Activated CD4-positive, alpha-beta T cell treated with anti-CD3 and anti-CD28 coated beads for 1 hour (primary cell): Measurements from ENCODE around the gene MUCL3.
"Not testable (repeated sequence)": the region's sequence is repeated elsewhere in the genome, so short reads cannot be mapped to it uniquely, and the experiment has no call there.

Source experiments
- DNase-seq: peaks from one replicate; pipeline ENCODE4 v3.0.0-alpha.2; 2020

MUCL3 gene

GRCh38 chr6:30947231-30947630, 6.5 kb downstream of the MUCL3 start:
- DNase-seq, result no peak

DNA sequence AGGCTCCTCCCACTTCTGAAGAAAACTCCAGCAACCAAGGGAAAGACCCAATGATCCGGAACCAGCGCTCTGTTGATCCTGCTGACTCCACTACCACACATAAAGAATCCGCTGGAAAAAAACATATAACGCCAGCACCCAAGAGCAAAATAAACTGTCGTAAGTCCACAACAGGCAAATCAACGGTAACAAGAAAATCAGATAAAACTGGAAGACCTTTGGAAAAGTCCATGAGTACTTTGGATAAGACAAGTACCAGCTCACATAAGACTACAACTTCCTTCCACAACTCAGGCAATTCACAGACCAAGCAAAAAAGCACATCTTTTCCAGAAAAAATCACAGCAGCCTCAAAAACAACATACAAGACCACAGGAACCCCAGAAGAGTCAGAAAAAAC, 8.0 kb downstream of the MUCL3 start:
- no peak for DNase-seq

DNA sequence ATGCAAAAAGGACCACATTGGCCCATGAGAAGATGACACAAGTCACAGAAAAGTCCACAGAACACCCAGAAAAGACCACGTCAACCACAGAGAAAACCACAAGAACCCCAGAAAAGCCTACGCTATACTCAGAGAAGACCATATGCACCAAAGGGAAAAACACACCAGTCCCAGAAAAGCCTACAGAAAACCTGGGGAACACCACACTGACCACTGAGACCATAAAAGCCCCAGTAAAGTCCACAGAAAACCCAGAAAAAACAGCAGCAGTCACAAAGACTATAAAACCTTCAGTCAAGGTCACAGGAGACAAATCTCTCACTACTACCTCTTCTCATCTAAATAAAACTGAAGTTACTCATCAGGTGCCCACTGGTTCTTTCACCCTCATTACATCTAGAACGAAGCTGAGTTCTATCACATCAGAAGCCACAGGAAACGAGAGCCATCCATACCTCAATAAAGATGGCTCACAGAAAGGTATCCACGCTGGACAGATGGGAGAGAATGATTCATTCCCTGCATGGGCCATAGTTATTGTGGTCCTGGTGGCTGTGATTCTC, 11.2 kb downstream of the MUCL3 start:
- DNase-seq, result no peak

DNA sequence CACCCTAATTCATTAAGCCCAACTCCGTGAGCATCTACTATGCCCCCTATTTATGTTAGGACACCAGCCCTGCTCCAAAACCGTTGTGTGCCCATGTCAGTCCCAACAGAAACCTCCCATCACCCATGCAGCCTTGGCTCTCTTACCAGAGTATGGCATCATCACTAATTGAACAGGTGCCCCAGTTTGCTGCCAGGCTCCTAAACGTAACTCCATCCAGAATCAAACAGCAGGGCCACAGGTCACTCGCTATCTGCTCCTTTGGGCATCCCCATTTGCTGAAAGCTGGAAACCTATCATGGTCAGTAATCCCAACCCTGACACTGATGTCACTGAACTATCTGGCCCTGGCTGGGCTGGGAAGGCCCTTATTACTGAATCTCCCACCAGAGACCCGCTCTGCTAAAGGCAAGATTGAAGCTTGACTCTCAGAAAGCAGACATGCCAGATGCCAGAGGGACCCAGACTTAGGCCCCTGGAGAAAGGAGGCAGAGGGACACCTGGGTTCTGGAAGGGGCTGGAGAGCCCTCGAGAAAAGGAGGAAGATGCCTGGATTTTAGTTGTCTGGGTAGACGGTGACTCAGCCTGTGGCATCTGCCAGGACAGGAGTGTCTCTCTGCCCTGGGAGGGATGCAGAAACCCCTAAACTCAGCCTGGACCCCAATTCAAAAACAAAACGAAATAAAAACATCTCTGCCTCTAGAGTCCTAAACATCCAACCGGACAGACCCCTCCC, 14.0 kb downstream of the MUCL3 start:
- DNase-seq, result no peak

DNA sequence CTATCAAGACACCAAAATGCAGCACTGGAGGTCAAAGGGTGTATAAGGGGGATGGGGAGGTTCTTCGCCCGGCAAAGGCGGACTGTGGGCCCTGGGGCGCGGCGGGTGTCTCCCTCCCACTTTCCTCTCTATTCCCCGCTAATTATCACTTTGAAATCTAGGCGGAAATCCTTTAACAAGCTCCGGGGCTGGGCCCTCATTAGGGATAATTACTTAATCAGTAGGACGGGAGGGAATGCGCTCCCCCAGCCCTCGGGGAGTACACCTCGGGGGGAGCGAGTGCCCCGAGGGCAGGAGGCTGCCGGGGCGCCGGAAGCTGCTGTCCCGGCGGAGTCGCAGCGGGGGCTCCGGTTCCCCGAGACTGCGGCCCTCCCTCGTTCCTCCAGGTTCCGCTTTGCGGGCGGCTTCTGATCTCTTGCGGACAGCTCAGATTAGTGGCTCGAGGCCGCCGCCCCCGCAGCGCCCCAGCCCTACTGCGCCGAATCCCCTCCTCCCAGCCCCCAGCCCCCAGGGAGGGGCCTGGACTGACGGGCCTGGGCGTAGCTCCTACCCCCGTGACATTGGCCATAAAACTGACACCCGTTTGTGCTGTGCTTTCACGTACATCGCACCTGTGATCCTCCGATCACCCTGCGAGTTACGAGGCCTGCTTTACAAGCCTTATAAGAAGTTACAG, 14.7 kb downstream of the MUCL3 start:
- DNase-seq, result peak; percentile 65

- no peak for DNase-seq
Observed at GRCh38 chr6:30957716-30958115, 16.9 kb downstream of the MUCL3 start.

- no peak for DNase-seq
Observed at GRCh38 chr6:30960907-30961673, 20.3 kb downstream of the MUCL3 start.

DNA sequence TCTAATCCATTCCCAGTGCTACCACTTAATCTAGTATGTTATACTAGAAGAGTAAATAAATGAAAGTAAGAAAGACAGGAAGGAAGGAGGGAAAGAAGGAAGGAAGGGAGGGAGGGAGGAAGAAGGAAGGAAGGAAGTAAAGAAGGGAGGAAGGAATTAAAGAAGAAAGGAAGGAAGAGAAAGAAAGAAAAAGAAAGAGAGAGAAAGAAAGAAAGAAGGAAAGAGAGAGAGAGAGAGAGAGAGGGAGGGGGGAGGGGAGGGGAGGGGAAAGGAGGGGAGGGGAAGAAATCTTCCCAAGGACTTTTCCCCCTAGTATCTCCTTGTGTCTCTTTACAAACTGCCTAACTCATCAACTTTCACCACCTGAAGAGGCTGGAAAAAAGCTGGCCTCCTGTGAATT, 21.9 kb downstream of the MUCL3 start:
- no peak for DNase-seq

DNA sequence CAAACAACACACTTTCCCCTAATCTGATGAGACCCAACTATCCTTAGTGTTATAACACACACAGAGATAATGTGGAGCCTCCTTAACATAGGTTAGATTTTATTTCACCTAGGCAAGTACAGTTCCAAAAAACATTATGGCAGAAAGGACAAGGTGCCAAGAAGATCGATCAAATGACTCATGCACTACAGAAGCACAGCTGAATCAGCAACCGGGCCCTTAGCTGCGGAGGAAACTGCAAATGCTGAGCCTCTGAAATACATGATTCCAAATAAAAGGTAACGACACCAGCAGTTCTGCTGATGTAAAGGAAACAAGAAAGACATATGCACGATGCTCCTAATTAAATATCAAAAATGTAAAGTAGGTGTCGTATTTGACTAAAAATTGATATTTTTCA, 22.9 kb downstream of the MUCL3 start:
- no peak for DNase-seq

- no peak for DNase-seq
Observed at GRCh38 chr6:30964075-30964474, 23.3 kb downstream of the MUCL3 start.

DNA sequence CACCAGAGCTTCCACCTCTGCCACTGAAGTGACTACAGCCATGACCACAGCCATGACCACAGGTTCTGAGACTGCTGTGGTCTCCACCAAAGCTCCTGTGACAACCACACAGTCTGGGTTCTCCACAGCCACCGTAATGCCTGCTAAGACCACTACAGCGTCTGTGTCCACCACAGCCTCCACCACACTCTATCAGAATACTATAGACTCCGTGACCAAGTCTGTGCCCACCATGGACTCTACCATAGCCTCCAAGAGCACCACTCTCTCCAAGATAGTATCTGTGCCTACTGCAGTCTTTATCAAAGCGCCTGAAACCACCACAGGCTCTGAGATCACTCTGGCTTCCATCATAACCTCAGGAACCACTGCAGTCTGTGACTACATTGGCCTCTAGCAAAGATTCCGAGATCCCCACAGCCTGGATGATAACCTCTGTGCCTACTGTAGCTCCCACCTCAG, 24.4 kb downstream of the MUCL3 start:
- no peak for DNase-seq

DNA sequence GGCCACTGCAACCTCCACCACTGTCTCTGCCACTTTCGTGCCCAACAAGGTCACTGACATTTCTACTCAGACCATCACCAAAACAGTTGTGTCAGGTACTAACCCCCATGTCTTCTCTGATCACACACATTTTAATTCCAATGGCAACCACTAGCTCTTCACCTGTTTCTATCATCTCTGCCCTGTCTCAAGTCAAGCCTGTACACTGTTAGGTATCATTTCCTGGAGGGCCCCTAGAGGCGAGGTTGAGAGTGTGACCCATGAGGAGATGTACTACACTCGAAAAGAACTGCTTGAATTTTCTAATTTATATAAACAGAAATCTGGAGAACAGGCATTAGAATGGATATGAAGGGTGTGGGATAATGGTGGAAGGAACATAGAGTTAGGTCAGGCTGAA, 25.4 kb downstream of the MUCL3 start:
- no peak for DNase-seq

- not testable (repeated sequence) for DNase-seq
Observed at GRCh38 chr6:30969171-30969570, 28.4 kb downstream of the MUCL3 start.

DNA sequence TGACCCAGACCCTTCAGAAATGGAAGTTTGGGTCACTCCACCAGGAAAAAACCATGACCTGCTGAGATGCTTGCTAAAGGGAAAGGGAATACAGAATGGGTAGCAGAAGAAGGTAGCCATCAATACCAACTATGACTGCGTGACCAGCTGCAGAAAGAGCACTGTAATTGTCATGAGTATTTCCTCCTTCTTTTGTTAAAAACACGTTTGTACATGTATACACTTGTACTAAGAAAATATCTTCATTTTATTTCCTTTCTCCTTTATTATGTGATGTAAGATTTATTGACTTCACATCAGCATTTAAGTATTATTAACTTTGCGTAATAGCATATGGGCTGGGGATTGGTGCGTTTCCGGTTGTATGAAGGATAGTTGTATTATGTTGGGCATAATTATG, 30.2 kb downstream of the MUCL3 start:
- DNase-seq, result no peak

- DNase-seq, result no peak
Observed at GRCh38 chr6:30972816-30973215, 32.0 kb downstream of the MUCL3 start.

GRCh38 chr6:30974490-30975252, 33.9 kb downstream of the MUCL3 start:
- no peak for DNase-seq

DNA sequence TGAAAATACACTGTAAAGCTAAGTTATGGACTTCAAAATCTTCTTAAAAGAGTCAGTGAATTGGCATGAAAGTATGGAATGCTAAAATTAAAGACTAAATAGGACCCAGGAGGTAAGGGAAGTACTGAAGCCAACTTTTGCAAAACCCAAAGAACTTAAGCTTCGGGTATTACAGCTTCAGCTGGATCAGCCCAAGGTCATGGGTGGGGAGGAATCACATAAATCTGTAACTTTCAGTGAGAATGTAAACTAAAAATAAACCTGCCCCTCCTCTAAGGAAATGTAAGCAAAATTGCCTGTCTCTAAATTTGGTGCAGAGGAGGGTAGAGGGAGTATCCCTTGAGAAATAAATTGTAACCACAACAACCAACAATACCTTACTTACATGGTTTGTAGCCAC, 38.4 kb downstream of the MUCL3 start:
- no peak for DNase-seq

DNA sequence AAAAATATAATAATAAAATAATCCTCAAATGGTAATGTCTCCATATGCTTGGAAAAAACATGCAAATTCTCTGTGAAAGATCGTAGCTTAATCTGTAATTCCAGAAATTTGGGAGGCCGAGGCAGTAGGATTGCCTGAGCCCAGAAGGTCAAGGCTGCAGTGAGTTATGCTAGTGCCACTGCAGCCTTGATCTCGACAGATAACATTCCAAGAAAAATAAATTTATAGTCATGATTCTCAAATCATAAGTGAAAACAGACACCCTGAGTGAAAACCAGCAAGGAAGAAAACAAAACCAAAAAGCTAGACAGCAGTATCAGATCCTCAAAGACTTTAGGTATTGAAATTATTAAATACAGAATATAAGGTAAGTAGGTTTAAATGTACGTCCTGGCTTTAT, 38.9 kb downstream of the MUCL3 start:
- no peak for DNase-seq

- DNase-seq, result no peak
Observed at GRCh38 chr6:30981942-30982772, 41.4 kb downstream of the MUCL3 start.

- no peak for DNase-seq
Observed at GRCh38 chr6:30983439-30983838, 42.7 kb downstream of the MUCL3 start, which contains the start of gene MUC21. Gene MUC21, plus strand, starts transcription at chr6:30983718. Its CDS starts 241 bp downstream, at chr6:30983959.

DNA sequence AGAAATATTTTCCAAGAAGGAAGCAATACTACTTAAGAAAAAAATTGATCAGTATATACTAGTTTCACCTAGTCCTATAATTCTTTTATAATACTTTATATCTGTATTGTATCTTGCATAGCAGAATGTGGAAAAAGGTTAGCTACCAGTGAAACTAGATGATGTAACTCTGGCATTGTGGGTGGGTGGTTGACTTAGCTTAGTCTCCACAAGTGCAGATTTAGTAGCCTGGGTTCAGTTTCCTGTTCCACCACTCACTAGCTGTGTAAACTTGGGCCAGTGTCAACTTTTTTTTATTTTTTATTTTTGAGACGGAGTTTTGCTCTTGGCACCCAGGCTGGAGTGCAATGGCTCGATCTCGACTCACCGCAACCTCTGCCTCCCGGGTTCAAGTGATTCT, 44.7 kb downstream of the MUCL3 start:
- DNase-seq, result no peak

GRCh38 chr6:30987304-30987703, 46.5 kb downstream of the MUCL3 start:
- no peak for DNase-seq
